Trophoblast cell (in vitro differentiated cells and primary cell): Measurements from ENCODE around the gene MIB2.
"Not testable (repeated sequence)": the region's sequence is repeated elsewhere in the genome, so short reads cannot be mapped to it uniquely, and the experiment has no call there.

Experiments used
- DNase-seq, 2 donors: peaks; one replicate each; pipeline ENCODE4 v3.0.0-alpha.2; 2016
- H2AFZ ChIP-seq: 2 replicates; pipeline ENCODE4 v1.6.1; 2013; ENCODE audit warnings: low read length, moderate library complexity, mild to moderate bottlenecking; ENCODE audit not compliant: insufficient read depth, poor library complexity
- H2AK5ac ChIP-seq: 2 replicates; pipeline ENCODE4 v1.6.1; 2013; ENCODE audit warnings: mild to moderate bottlenecking, low read length
- H2BK120ac ChIP-seq: 2 replicates; pipeline ENCODE4 v1.6.1; 2013; ENCODE audit warnings: low read length, mild to moderate bottlenecking, moderate library complexity; ENCODE audit not compliant: insufficient read depth, poor library complexity
- H2BK12ac ChIP-seq: 2 replicates; pipeline ENCODE4 v1.6.1; 2013; ENCODE audit warnings: mild to moderate bottlenecking, low read length, moderate library complexity
- H2BK5ac ChIP-seq: 2 replicates; pipeline ENCODE4 v1.6.1; 2013; ENCODE audit warnings: low read length, low read depth, moderate library complexity, mild to moderate bottlenecking; ENCODE audit not compliant: poor library complexity
- H3K14ac ChIP-seq: 2 replicates; pipeline ENCODE4 v1.6.1; 2013; ENCODE audit warnings: mild to moderate bottlenecking, low read length
- H3K18ac ChIP-seq: 2 replicates; pipeline ENCODE4 v1.6.1; 2013; ENCODE audit warnings: mild to moderate bottlenecking, low read length
- H3K23ac ChIP-seq: 2 replicates; pipeline ENCODE4 v1.6.1; 2013; ENCODE audit warnings: low read length
- H3K27ac ChIP-seq: 2 replicates; pipeline ENCODE4 v1.5.1; 2013; ENCODE audit warnings: low read depth, mild to moderate bottlenecking, inconsistent platforms, low read length, moderate library complexity
- H3K27me3 ChIP-seq: 2 replicates; pipeline ENCODE4 v1.6.1; 2013; ENCODE audit warnings: inconsistent platforms, mild to moderate bottlenecking, low read length, moderate library complexity; ENCODE audit not compliant: insufficient read depth
- H3K36me3 ChIP-seq, 2 experiments: 1 replicate in 1 of 2; 2 replicates in 1 of 2; pipeline ENCODE4 v1.6.1; 2013; ENCODE audit warnings: low read length in 2 of 2, mild to moderate bottlenecking in 2 of 2, moderate library complexity in 1 of 2; ENCODE audit not compliant: insufficient read depth in 2 of 2, control insufficient read depth in 1 of 2
- H3K4ac ChIP-seq: 2 replicates; pipeline ENCODE4 v1.6.1; 2013; ENCODE audit warnings: low read depth, mild to moderate bottlenecking, low read length, moderate library complexity
- H3K4me1 ChIP-seq, 2 experiments: 1 replicate in 1 of 2; 2 replicates in 1 of 2; pipeline ENCODE4 v1.6.1; 2013; ENCODE audit warnings: low read length in 2 of 2, mild to moderate bottlenecking in 2 of 2, moderate library complexity in 1 of 2; ENCODE audit not compliant: insufficient read depth in 2 of 2, control insufficient read depth in 1 of 2
- H3K4me2 ChIP-seq: 2 replicates; pipeline ENCODE4 v1.6.1; 2013; ENCODE audit warnings: inconsistent platforms, mild to moderate bottlenecking, low read length, moderate library complexity
- H3K4me3 ChIP-seq: 2 replicates; pipeline ENCODE4 v1.5.1; 2013; ENCODE audit warnings: mild to moderate bottlenecking, low read depth, low read length, inconsistent platforms
- H3K79me1 ChIP-seq: one replicate; pipeline ENCODE4 v1.6.1; 2013; ENCODE audit warnings: low read length
- H3K79me2 ChIP-seq: 2 replicates; pipeline ENCODE4 v1.6.1; 2013; ENCODE audit warnings: low read length, mild to moderate bottlenecking; ENCODE audit not compliant: control insufficient read depth, insufficient read depth, poor library complexity
- H3K9ac ChIP-seq: 2 replicates; pipeline ENCODE4 v1.6.1; 2013; ENCODE audit warnings: mild to moderate bottlenecking, low read length
- H3K9me3 ChIP-seq: 2 replicates; pipeline ENCODE4 v1.6.1; 2013; ENCODE audit warnings: low read depth, mild to moderate bottlenecking, control low read depth, inconsistent platforms, low read length; ENCODE audit not compliant: insufficient read depth
- H4K12ac ChIP-seq: 2 replicates; pipeline ENCODE4 v1.6.1; 2013; ENCODE audit warnings: low read depth, mild to moderate bottlenecking, low read length, moderate library complexity
- H4K8ac ChIP-seq: 2 replicates; pipeline ENCODE4 v1.6.1; 2013; ENCODE audit warnings: low read depth, mild to moderate bottlenecking, low read length, moderate library complexity
- H4K91ac ChIP-seq: one replicate; pipeline ENCODE4 v1.6.1; 2013; ENCODE audit warnings: low read depth, mild to moderate bottlenecking, low read length, moderate library complexity
- WGBS: extraction: QIAGEN DNeasy Blood & Tissue Kit; methylation state at CpG from one replicate; pipeline ENCODE4 v1.1.7; 2013; ENCODE audit warnings: missing lambda C conversion rate; ENCODE audit not compliant: insufficient read length, insufficient coverage; ENCODE audit errors: extremely low coverage; 5-methylcytosine and 5-hydroxymethylcytosine counted together

MIB2 gene

GRCh38 chr1:1648265-1648664 lies 33.0 kb downstream of the MIB2 start:
- not testable (repeated sequence) for H3K27ac ChIP-seq, H3K18ac ChIP-seq, H3K9me3 ChIP-seq, H3K4me1 ChIP-seq, H2AK5ac ChIP-seq, H3K4ac ChIP-seq, H2AFZ ChIP-seq, H2BK120ac ChIP-seq, H3K4me2 ChIP-seq, H4K12ac ChIP-seq, H2BK5ac ChIP-seq, H4K91ac ChIP-seq, DNase-seq, H3K79me2 ChIP-seq, H3K27me3 ChIP-seq, H3K9ac ChIP-seq, H2BK12ac ChIP-seq, H4K8ac ChIP-seq, H3K23ac ChIP-seq, H3K14ac ChIP-seq, H3K4me3 ChIP-seq, H3K79me1 ChIP-seq
- H3K36me3 ChIP-seq = peaks cover 37 to 38% of the 10 kb centered on the region in 2 experiments
- WGBS = no CpG with 5 or more reads among the region's 11 CpGs

GRCh38 chr1:1658583-1659549 lies 43.6 kb downstream of the MIB2 start, which contains the start of gene CDK11B:
Gene CDK11B, minus strand, starts transcription at chr1:1659004. Its CDS starts 1,519 bp downstream, at chr1:1657485.
- Histone ChIP-seq H3K9ac (peak within 1 kb of the TSS; percentile 84), H2BK12ac (peak within 1 kb of the TSS; percentile 89), H2BK5ac (peak within 1 kb of the TSS; percentile 99), H3K27ac (peak within 1 kb of the TSS; percentile 100), H2AFZ (peak within 1 kb of the TSS; percentile 100), H2BK120ac (peak within 1 kb of the TSS; percentile 100), H4K12ac (peak within 1 kb of the TSS; percentile 100), H3K36me3 (peaks cover 18 to 25% of the 10 kb centered on the region in 2 experiments), H3K4me2 (peak within 1 kb of the TSS; percentile 38), H4K91ac (peak within 1 kb of the TSS; percentile 100), H3K18ac (peak within 1 kb of the TSS; percentile 100), H3K4ac (peak within 1 kb of the TSS; percentile 100), H4K8ac (peak within 1 kb of the TSS; percentile 100), H3K14ac (peak within 1 kb of the TSS; percentile 100), H3K4me3 (peak within 1 kb of the TSS; percentile 80)
- not testable (repeated sequence) for H3K23ac ChIP-seq, H3K79me2 ChIP-seq, H3K4me1 ChIP-seq, H3K79me1 ChIP-seq, H3K9me3 ChIP-seq, H3K27me3 ChIP-seq, H2AK5ac ChIP-seq
- WGBS = no CpG with 5 or more reads among the region's 96 CpGs
- peak; percentile 98 to 100 for DNase-seq

- peaks cover 22 to 25% of the 10 kb centered on the region in 2 experiments for H3K36me3 ChIP-seq
- not testable (repeated sequence) for H3K9me3 ChIP-seq, H2BK5ac ChIP-seq, H3K23ac ChIP-seq, H3K4me2 ChIP-seq, H2BK120ac ChIP-seq, H3K4me3 ChIP-seq, H3K79me2 ChIP-seq, H2BK12ac ChIP-seq, H3K18ac ChIP-seq, H3K14ac ChIP-seq, H3K79me1 ChIP-seq, H3K27me3 ChIP-seq, H3K27ac ChIP-seq, H2AK5ac ChIP-seq, H3K9ac ChIP-seq, H4K12ac ChIP-seq, H4K91ac ChIP-seq, H2AFZ ChIP-seq, H3K4ac ChIP-seq, DNase-seq, H3K4me1 ChIP-seq, H4K8ac ChIP-seq
- WGBS = no CpG with 5 or more reads among the region's 9 CpGs
Observed at GRCh38 chr1:1662392-1662791, 47.1 kb downstream of the MIB2 start.

- H4K8ac ChIP-seq, H3K79me1 ChIP-seq, DNase-seq, H3K79me2 ChIP-seq, H3K14ac ChIP-seq, H3K23ac ChIP-seq, H3K9ac ChIP-seq, H3K4me2 ChIP-seq, H2BK5ac ChIP-seq, H3K4me3 ChIP-seq, H3K27me3 ChIP-seq, H2AK5ac ChIP-seq, H3K4ac ChIP-seq, H2AFZ ChIP-seq, H4K12ac ChIP-seq, H2BK12ac ChIP-seq, H3K9me3 ChIP-seq, H3K4me1 ChIP-seq, H2BK120ac ChIP-seq, H3K27ac ChIP-seq, H4K91ac ChIP-seq, H3K18ac ChIP-seq: not testable (repeated sequence)
- no CpG with 5 or more reads among the region's 15 CpGs for WGBS
- peaks cover 22 to 25% of the 10 kb centered on the region in 2 experiments for H3K36me3 ChIP-seq
Observed at GRCh38 chr1:1662830-1663560, 47.7 kb downstream of the MIB2 start.
